Coronary artery (tissue), 2 donors: ENCODE data around the gene SEPTIN7.

Experiments used
- DNase-seq: peaks from one replicate; pipeline ENCODE4 v3.0.0-alpha.2; 2017; ENCODE audit warnings: low spot score
- H3K27ac ChIP-seq, 2 donors: fragments of 200-600 bp; sonication (generic); one replicate each; pipeline ENCODE4 v1.5.1; 2016 to 2019
- H3K4me3 ChIP-seq: fragments of 200-600 bp; sonication (generic); 2 replicates; pipeline ENCODE4 v1.5.1; 2016; ENCODE audit warnings: mild to moderate bottlenecking, moderate library complexity
- TF ChIP-seq, protein P1 (sequence below): fragments of 200-600 bp; sonication (generic); IDR thresholded peaks from one replicate; pipeline ENCODE4 v1.5.1; 2019; ENCODE audit warnings: antibody characterized with exemption

SEPTIN7 gene

DNA sequence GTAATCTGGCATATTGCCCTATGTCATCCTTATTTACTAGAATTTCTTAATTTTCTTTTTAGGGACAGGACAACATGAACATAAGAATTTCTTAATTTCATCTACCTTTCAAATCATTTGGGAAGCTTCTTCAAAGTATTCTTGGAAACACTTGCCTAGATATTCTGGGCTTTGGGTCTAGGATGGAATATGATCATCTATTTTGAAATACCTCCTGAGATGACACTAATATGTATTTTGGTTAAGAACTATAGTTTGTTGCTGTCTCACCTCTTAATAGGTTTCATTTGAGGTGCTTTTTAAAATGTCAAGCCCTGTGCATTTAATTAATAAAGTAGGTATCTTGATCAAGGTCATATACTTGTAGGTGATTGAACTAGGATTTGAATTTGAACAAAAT lies 49.1 kb downstream of the SEPTIN7 start:
- TF ChIP-seq, protein P1, sequence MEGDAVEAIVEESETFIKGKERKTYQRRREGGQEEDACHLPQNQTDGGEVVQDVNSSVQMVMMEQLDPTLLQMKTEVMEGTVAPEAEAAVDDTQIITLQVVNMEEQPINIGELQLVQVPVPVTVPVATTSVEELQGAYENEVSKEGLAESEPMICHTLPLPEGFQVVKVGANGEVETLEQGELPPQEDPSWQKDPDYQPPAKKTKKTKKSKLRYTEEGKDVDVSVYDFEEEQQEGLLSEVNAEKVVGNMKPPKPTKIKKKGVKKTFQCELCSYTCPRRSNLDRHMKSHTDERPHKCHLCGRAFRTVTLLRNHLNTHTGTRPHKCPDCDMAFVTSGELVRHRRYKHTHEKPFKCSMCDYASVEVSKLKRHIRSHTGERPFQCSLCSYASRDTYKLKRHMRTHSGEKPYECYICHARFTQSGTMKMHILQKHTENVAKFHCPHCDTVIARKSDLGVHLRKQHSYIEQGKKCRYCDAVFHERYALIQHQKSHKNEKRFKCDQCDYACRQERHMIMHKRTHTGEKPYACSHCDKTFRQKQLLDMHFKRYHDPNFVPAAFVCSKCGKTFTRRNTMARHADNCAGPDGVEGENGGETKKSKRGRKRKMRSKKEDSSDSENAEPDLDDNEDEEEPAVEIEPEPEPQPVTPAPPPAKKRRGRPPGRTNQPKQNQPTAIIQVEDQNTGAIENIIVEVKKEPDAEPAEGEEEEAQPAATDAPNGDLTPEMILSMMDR, result no peak
- H3K27ac ChIP-seq, result no peak overlapping the region
- no peak overlapping the region for H3K4me3 ChIP-seq
- DNase-seq, result no peak
